ENCODE measurements around the gene ECM1.

The ECM1 gene

GRCh38 chr1:150546294-150546937, 38.5 kb downstream of the ECM1 start:
- no peak for DNase-seq

- DNase-seq: no peak
Measured at GRCh38 chr1:150548324-150548631, 40.4 kb downstream of the ECM1 start.

- peak; percentile 21 for DNase-seq
Measured at GRCh38 chr1:150548632-150549495, 41.0 kb downstream of the ECM1 start, which contains the start of gene ADAMTSL4. Gene ADAMTSL4 (plus strand): TSS chr1:150549408. CDS start chr1:150552289, 2,881 bp downstream.

GRCh38 chr1:150549496-150550221, 41.8 kb downstream of the ECM1 start:
- DNase-seq: no peak

- DNase-seq: no peak
Measured at GRCh38 chr1:150550222-150551050, 42.5 kb downstream of the ECM1 start.

GRCh38 chr1:150551051-150551783, 43.3 kb downstream of the ECM1 start:
- no peak for DNase-seq

GRCh38 chr1:150551784-150552127, 43.8 kb downstream of the ECM1 start:
- DNase-seq: no peak

- DNase-seq: peak; percentile 35
Measured at GRCh38 chr1:150552128-150552910, 44.4 kb downstream of the ECM1 start.

- no peak for DNase-seq
Measured at GRCh38 chr1:150552911-150553289, 45.0 kb downstream of the ECM1 start.

- DNase-seq: no peak
Measured at GRCh38 chr1:150553392-150554085, 45.6 kb downstream of the ECM1 start.

- DNase-seq: no peak
Measured at GRCh38 chr1:150554086-150554452, 46.2 kb downstream of the ECM1 start.

GRCh38 chr1:150555198-150555970, 47.5 kb downstream of the ECM1 start:
- no peak for DNase-seq

GRCh38 chr1:150555971-150556865, 48.3 kb downstream of the ECM1 start:
- DNase-seq: no peak

- DNase-seq: no peak
Measured at GRCh38 chr1:150557065-150557600, 49.2 kb downstream of the ECM1 start.

- DNase-seq: no peak
Measured at GRCh38 chr1:150557813-150558212, 49.9 kb downstream of the ECM1 start.

GRCh38 chr1:150558303-150558704, 50.4 kb downstream of the ECM1 start:
- no peak for DNase-seq

GRCh38 chr1:150558761-150559655, 51.1 kb downstream of the ECM1 start:
- peak; percentile 28 for DNase-seq

GRCh38 chr1:150559656-150560010, 51.7 kb downstream of the ECM1 start:
- no peak for DNase-seq

Measured in midbrain (tissue), 1 donor.